MCF 10A (cell line): ENCODE data around the gene ZNF296. TPM values are rescaled to one million over a fixed set of nuclear protein-coding genes. Genes with fewer than 3 reads are reported as not detected.

ENCODE experiments used
- Bru-seq: library from RNA; stranded (reverse); fragments of 400-500 nt; gene quantifications from one replicate; lab custom pipeline; 2021; lab: Mats Ljungman, UMichigan
- BruChase-seq, 2 experiments: library from RNA; stranded (reverse); fragments of 400-500 nt; gene quantifications; one replicate each; lab custom pipeline; 2021; lab: Mats Ljungman, UMichigan
- BruUV-seq: library from RNA; stranded (reverse); fragments of 400-500 nt; replicated peaks from 2 replicates; lab custom pipeline; 2021; lab: Mats Ljungman, UMichigan
- CTCF ChIA-PET: fragments of 300-600 bp; sonication (Branson Sonifier 250); formaldehyde crosslinking; extraction: SDS; loops from one replicate; lab custom pipeline; 2021; ENCODE audit warnings: antibody characterized with exemption, inconsistent platforms; lab: Yijun Ruan, JAX
- POLR2A ChIA-PET: fragments of 300-600, 350-650 bp; sonication (Branson Sonifier 250); formaldehyde crosslinking; extraction: SDS; loops from one replicate; lab custom pipeline; 2020; ENCODE audit warnings: antibody characterized with exemption, inconsistent platforms; lab: Yijun Ruan, JAX
- DNase-seq: peaks from one replicate; pipeline ENCODE4 v3.0.0-alpha.2; 2018; ENCODE audit not compliant: unreplicated experiment
- H3K27ac Mint-ChIP-seq: one replicate; pipeline ENCODE4 v1.8.0; 2022; ENCODE audit warnings: mild to moderate bottlenecking, low read depth, mixed read lengths; ENCODE audit not compliant: unreplicated experiment
- H3K27me3 Mint-ChIP-seq: one replicate; pipeline ENCODE4 v1.8.0; 2022; ENCODE audit warnings: mixed read lengths; ENCODE audit not compliant: insufficient read depth, unreplicated experiment
- H3K36me3 Mint-ChIP-seq: one replicate; pipeline ENCODE4 v1.8.0; 2022; ENCODE audit warnings: mild to moderate bottlenecking, moderate library complexity, mixed read lengths; ENCODE audit not compliant: insufficient read depth, unreplicated experiment
- H3K4me1 Mint-ChIP-seq: one replicate; pipeline ENCODE4 v1.8.0; 2022; ENCODE audit warnings: mixed read lengths; ENCODE audit not compliant: insufficient read depth, unreplicated experiment
- H3K4me3 Mint-ChIP-seq: one replicate; pipeline ENCODE4 v1.8.0; 2022; ENCODE audit warnings: mild to moderate bottlenecking, moderate library complexity, mixed read lengths; ENCODE audit not compliant: unreplicated experiment
- H3K9me3 Mint-ChIP-seq: one replicate; pipeline ENCODE4 v1.8.0; 2022; ENCODE audit warnings: mixed read lengths; ENCODE audit not compliant: unreplicated experiment
- CTCF ChIP-seq: fragments of 200-600 bp; IDR thresholded peaks from one replicate; pipeline ENCODE4 v1.8.0; 2022; ENCODE audit warnings: antibody characterized with exemption, mild to moderate bottlenecking; ENCODE audit not compliant: unreplicated experiment
- intact Hi-C: fragments of 100-400 bp; cut with micrococcal nuclease; formaldehyde crosslinking; loops from 2 replicates; pipeline ENCODE4 v1.14.1; 2022
- long read RNA-seq: library from polyadenylated mRNA; stranded (forward); transcript quantifications from one replicate; pipeline ENCODE4 v2.0.0, GENCODE V29; 2022
- total RNA-seq: library from RNA; stranded (reverse); gene quantifications from 2 replicates; pipeline ENCODE4 v1.2.3, GENCODE V29; 2022

Gene ZNF296
- total RNA-seq (2.0 and 2.7 TPM in 2 replicates), Bru-seq, nascent RNA (percentile 41 among the genes with signal in this experiment), BruChase-seq, experiment 1, labeled RNA remaining after a 6-hour chase (percentile 27 among the genes with signal in this experiment), BruChase-seq, experiment 2, labeled RNA remaining after a 2-hour chase (percentile 28 among the genes with signal in this experiment)
- long read RNA-seq, transcript ZNF296-201 (3 exons, 1,744 nt): major isoform, 6 of 8 reads
- long read RNA-seq, partial matches to known transcripts: 0 of 8 reads
- long read RNA-seq, other reads (novel, unspliced or antisense): 2 of 8 reads

- peak; percentile 84 for DNase-seq
- H3K27me3 Mint-ChIP-seq: no peaks in the 10 kb centered on the region
- H3K36me3 Mint-ChIP-seq: peaks cover 18% of the 10 kb centered on the region
- H3K4me1 Mint-ChIP-seq: peaks cover 11% of the 10 kb centered on the region
- BruUV-seq: TSS peak; percentile 29
- ChIA-PET POLR2A (interaction anchor here (0.6 to 7.5 kb wide), 12 partner anchors 11 to 1613 kb away, joined by 3 to 102 read pairs (median 3); partner anchors contain the start of genes BLOC1S3, CLASRP, PPP1R37 and TRAPPC6A), CTCF (interaction anchor here (0.5 to 2.4 kb wide), 6 partner anchors 17 to 409 kb away, joined by 3 to 6 read pairs (median 3); partner anchors contain the start of gene BLOC1S3)
- peak within 1 kb of the TSS; percentile 10 for H3K27ac Mint-ChIP-seq
- no peak for TF ChIP-seq CTCF
- H3K4me3 Mint-ChIP-seq: peak within 1 kb of the TSS; percentile 78
- no peaks in the 10 kb centered on the region for H3K9me3 Mint-ChIP-seq
- intact Hi-C loops: no loop called here
Observed at GRCh38 chr19:45076029-45076850, at the start of gene ZNF296. TSS of gene ZNF296 (minus strand) at chr19:45076478. CDS start at chr19:45076373, 105 bp downstream.

GRCh38 chr19:45125360-45125759, 49.1 kb upstream of the ZNF296 start:
- Mint-ChIP-seq H3K27ac (no peak overlapping the region), H3K9me3 (no peaks in the 10 kb centered on the region), H3K4me1 (peaks cover 6% of the 10 kb centered on the region), H3K27me3 (no peaks in the 10 kb centered on the region), H3K36me3 (peaks cover 6% of the 10 kb centered on the region), H3K4me3 (no peak overlapping the region)
- intact Hi-C loops: no loop called here
- ChIA-PET POLR2A (interaction anchor here (0.6 to 3.5 kb wide), 2 partner anchors 31 to 33 kb away, joined by 3 to 10 read pairs; partner anchors contain the start of gene PPP1R37), CTCF (interaction anchor here (0.6 to 2.6 kb wide), 10 partner anchors 10 to 573 kb away, joined by 3 to 19 read pairs (median 4); no protein-coding TSS in a partner anchor)
- no peak for TF ChIP-seq CTCF
- no TSS peak for BruUV-seq
- no peak for DNase-seq

GRCh38 chr19:45124021-45124420, 47.7 kb upstream of the ZNF296 start:
- Mint-ChIP-seq H3K9me3 (no peaks in the 10 kb centered on the region), H3K27me3 (no peaks in the 10 kb centered on the region), H3K4me1 (peaks cover 6% of the 10 kb centered on the region), H3K4me3 (no peak overlapping the region), H3K27ac (no peak overlapping the region), H3K36me3 (peaks cover 6% of the 10 kb centered on the region)
- CTCF ChIA-PET: interaction anchor here (1.1 kb wide), 1 partner anchor 12 kb away, joined by 5 read pairs; no protein-coding TSS in a partner anchor
- intact Hi-C loops: no loop called here
- no peak for TF ChIP-seq CTCF
- BruUV-seq: no TSS peak
- no peak for DNase-seq
- POLR2A ChIA-PET: interaction anchor here (0.6 to 3.5 kb wide), 3 partner anchors 9 to 35 kb away, joined by 3 to 10 read pairs (median 3); partner anchors contain the start of gene PPP1R37
